GM19193 (cell line): Measurements from ENCODE around the gene SHISA9.

ENCODE experiments used
- POLR2A ChIP-seq: IDR thresholded peaks from 4 replicates; pipeline ENCODE4 v1.6.1; 2011; ENCODE audit not compliant: insufficient read depth, insufficient read length; ENCODE audit errors: extremely low read depth

The SHISA9 gene

GRCh38 chr16:13223666-13224065, 322.3 kb downstream of the SHISA9 start:
- TF ChIP-seq POLR2A: no peak

- TF ChIP-seq POLR2A: no peak
Observed at GRCh38 chr16:13229039-13229438, 327.6 kb downstream of the SHISA9 start.

DNA sequence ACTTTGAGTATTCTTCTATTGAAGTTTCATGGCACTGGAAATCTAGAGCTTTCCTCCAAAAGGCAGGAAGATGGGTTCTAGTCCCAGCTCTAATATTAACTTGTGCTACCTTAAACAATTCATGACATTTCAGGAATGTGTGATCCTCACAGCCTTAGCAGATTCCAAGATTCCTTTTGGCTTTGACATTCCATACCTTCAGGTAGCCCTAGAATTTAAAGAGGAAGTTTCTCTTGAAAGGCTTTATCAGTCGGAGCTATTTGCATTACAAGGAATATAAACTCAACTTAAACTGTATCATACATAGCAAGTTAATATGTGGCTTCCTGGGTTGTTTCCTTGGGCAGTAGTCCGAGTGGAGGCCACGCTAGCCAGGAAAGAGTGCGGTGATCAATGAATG, 330.0 kb downstream of the SHISA9 start:
- TF ChIP-seq POLR2A: no peak

GRCh38 chr16:13234999-13235398, 333.6 kb downstream of the SHISA9 start:
- TF ChIP-seq POLR2A: no peak

DNA sequence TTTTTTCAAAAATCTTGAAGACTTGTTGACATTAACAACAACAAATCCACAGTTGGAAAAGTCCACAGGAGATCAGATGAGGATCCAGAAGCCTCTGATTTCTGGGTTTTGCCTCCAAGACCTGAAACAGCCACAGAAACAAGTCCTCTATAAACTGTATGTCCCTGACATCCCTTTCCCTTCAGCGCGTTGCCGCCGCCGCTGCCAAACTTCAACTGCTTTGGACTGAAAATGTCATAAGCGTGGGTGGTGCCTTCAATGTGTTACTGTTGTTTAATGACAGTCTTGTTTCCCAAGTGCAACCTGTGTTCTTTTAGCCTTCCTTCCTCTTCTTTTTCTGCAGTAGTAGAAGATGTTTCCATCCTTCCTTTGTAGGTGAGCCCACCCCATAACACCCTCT, 334.9 kb downstream of the SHISA9 start:
- TF ChIP-seq POLR2A: no peak

DNA sequence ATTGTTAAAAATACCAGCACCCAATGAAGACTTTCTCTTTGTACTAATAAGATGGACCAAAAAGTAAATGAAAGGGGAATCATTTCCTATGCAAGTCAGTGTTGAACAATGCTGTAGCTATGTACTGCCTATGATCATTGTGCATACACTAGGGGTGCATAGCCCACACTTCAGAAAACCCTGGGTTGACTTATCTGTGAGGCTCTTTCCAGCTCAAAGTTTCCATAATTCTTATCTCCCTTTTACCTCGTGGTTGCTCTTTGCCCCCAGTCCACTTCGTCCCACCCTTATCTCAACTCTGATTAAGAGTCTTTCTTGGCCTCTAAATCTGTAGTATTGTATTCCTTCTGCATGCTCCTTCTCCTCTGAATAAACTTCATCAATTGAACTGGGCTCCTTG, 336.8 kb downstream of the SHISA9 start:
- no peak for TF ChIP-seq POLR2A

DNA sequence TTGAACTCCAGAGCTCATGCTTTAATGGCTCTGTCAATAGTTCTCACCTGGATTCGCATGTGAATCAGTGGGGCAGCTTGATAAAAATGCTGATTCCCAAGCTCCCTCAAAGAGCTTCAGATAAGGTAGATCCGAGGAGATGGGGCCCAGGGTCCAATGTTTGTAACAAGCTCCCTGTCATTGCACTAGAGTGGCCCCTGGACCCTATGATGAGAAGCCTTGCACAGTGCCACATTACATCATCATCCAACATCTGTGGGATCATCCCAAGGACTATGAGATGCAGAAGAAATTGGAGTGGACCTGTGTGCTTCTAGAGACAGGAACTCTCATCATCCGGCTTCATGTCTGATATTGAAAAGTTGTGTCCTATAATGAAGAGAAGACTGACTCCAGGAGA, 340.8 kb downstream of the SHISA9 start:
- no peak for TF ChIP-seq POLR2A

- TF ChIP-seq POLR2A: no peak
Observed at GRCh38 chr16:13244770-13245169, 343.4 kb downstream of the SHISA9 start.

DNA sequence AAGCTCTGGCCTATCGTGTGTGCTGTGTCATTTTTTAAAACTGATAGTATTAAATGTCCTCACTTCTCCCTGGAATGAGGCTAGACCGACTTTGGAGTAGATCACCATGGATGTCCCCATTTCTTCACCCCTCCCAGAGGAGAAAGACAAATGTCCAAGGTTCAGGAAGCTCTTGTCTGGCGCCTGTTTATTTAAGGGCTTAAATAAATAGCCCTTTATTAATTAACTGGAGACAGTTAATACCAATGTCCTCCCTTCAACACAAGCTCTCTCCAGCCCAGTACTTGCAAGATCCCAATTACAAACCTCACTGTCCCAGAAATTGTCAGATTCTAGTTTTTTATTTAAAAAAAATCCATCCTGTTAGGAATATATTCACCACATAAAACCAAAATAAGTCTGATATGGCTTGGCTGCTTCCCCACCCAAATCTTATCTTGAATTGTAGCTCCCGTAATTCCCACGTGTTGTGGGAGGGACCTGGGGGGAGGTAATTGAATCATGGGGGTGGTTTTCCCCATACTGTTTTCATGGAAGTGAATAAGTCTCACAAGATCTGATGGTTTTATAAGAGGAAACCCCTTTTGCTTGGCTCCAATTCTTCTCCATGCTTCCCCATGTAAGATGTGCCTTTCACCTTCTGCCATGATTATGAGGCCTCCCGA, 344.4 kb downstream of the SHISA9 start:
- TF ChIP-seq POLR2A: no peak

GRCh38 chr16:13254998-13255614, 353.7 kb downstream of the SHISA9 start:
- no peak for TF ChIP-seq POLR2A

DNA sequence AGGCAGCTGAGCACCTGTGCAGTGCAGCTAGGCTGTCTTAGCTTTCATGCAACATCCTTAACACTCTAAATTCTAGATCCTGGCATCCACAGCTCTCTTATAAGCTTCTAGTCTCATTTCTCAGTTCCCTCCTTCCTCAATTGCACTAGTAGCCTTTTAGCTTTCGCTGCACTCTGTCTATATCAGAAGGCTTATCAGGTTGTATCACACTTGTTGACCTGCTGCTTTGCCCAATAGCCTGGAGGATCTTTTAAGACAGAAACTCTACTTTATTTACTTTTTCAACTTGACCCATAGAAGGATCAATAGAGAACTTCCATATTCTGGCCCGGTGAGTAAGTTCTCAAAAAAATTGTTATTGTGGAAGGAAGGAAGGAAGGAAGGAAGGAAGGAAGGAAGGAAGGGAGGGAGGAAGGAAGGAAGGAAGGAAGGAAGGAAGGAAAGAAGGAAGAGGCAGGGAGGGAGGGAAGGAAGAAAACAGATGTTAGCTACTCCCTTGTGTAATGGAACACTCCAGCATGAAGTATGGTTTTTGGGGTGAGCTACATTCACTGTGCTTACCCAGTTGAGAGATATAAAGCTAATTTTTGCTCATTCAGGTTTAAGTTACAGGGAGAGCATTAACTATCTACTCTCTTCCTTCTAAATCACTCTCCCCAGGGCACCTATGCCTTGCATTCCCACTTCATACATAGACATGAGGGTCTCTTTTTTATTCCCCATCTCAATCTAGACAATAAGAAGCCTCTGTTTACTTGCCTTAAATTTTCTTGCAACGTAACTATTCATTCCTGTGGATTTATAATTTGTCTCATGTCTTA, 361.1 kb downstream of the SHISA9 start:
- TF ChIP-seq POLR2A: no peak

DNA sequence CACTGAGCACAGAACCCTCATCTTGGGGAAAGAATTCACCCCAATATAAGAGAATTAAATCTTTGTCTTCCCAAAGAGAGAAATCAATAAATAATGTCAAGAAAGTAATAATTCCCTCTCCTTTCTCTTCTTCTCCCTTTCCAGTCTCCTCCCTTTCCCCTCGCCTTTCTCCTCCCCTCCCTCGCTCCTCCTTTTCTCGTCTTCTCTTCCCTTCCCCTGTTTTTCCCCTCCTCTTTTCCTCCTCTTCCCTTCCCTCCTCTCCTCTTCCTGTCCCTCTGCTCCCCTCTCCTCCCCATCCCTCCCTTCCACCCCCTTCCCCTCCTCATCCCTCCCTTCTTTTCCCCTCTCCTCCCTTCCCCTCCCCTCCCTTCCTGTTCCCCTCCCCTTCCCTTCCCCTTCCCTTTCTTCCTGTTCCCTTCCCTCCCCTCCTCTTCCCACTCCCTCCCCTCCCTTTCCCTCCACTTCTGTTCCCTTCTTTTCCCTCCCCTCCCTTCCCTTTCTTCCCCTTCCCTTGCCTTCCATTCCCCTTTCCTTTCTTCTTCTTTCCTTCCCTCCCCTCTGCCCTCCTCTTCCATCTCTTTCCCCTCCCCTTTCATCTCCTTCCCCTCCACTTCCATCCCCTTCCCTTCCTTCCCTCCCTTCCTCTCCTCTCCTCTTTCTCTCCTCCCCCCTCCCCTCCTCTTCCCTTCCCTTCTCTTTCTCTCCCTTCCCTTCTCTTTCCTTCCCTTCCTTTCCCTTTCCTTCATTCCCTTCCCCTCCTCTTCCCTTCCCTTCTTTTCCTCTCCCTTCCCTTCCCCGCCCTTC, 363.6 kb downstream of the SHISA9 start:
- TF ChIP-seq POLR2A: no peak

DNA sequence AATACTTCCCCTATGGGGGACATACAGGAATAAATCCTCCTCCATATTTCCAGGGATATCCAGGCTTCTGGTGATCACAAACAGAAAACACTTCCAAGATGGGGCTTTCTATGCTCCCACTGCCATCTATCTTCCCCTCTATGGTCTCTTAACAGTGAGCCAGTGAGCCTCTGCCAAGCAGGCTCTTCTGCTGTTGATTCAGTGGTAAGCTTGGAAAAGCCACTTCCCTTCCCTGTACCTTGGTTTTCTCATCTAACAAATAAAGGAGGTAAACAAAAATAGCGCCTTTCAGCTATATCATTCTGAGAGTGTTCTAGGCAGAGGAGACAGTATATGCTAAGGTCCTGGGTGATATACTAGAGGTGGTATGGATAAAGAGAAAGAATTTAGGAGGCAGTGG, 368.0 kb downstream of the SHISA9 start:
- no peak for TF ChIP-seq POLR2A

DNA sequence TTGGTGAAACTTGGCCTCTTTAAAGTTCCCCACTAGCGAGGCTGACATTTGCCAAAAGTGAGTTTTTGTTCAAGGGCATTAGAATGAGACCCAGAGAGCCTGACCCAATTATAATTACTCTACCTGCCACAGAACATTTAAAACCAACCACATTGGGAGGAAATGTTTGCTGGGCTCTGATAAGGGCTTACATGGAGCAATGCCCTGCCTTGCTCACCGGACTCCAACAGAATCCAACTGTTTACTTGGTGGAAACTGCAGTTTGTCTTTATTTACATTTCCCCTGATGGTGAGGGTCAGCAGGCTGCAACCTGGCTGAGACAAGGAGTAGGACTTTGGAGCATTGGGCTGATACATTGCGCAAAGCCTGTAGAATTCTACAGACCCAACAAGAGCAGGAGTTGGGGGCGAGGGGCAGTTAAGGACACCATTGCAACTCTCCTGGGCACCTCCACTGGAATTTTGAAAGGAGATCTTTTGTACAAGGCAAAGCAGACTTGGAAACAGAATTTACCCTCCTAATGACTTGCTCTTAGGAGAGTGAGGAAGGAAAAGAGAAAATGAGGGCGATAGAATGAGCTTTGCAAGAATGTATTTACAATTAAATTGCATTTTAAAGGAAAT, 368.6 kb downstream of the SHISA9 start:
- no peak for TF ChIP-seq POLR2A

- TF ChIP-seq POLR2A: no peak
Observed at GRCh38 chr16:13270602-13271001, 369.2 kb downstream of the SHISA9 start.
